SJCRH30 (cell line): ENCODE data around the gene RBMS3. TPM values are rescaled to one million over a fixed set of nuclear protein-coding genes. Genes with fewer than 3 reads are reported as not detected.

Experiments
- DNase-seq, 2 experiments: peaks; one replicate each; pipeline ENCODE4 v3.0.0-alpha.2; 2015 to 2020
- H3K27ac ChIP-seq: fragments of 250-450 bp; sonication (Bioruptor Pico); 2 replicates; pipeline ENCODE4 v1.5.1; 2020; ENCODE audit warnings: mild to moderate bottlenecking, moderate library complexity
- H3K27me3 ChIP-seq: fragments of 250-450 bp; sonication (Bioruptor Pico); 2 replicates; pipeline ENCODE4 v1.5.1; 2020; ENCODE audit warnings: mild to moderate bottlenecking, moderate library complexity
- H3K36me3 ChIP-seq: fragments of 250-450 bp; sonication (Bioruptor Pico); 2 replicates; pipeline ENCODE4 v1.5.1; 2020; ENCODE audit warnings: mild to moderate bottlenecking, moderate library complexity
- H3K4me1 ChIP-seq: fragments of 250-450 bp; sonication (Bioruptor Pico); 2 replicates; pipeline ENCODE4 v1.5.1; 2020; ENCODE audit warnings: mild to moderate bottlenecking, moderate library complexity
- H3K4me3 ChIP-seq: fragments of 250-450 bp; sonication (Bioruptor Pico); 2 replicates; pipeline ENCODE4 v1.5.1; 2020; ENCODE audit warnings: mild to moderate bottlenecking, moderate library complexity
- H3K9me3 ChIP-seq: fragments of 250-450 bp; sonication (Bioruptor Pico); replicated peaks from 2 replicates; pipeline ENCODE4 v1.5.1; 2020; ENCODE audit warnings: mild to moderate bottlenecking, moderate library complexity
- total RNA-seq: library from RNA; depleted of rRNA; stranded (reverse); fragments of >200 nt; shearing (Covaris generic); gene quantifications from 2 replicates; pipeline ENCODE4 v1.2.3, GENCODE V29; 2014

RBMS3 gene
- total RNA-seq, 1 experiment from 2014 or later: 9.5 TPM

- Histone ChIP-seq H3K9me3 (no peaks in the 10 kb centered on the region), H3K27ac (no peak overlapping the region), H3K36me3 (no peaks in the 10 kb centered on the region), H3K27me3 (no peaks in the 10 kb centered on the region), H3K4me3 (no peak overlapping the region), H3K4me1 (no peaks in the 10 kb centered on the region)
- no peak for DNase-seq
Measured at GRCh38 chr3:29932696-29933325, 651.9 kb downstream of the RBMS3 start.

GRCh38 chr3:29933802-29934490, 653.1 kb downstream of the RBMS3 start:
- H3K36me3 ChIP-seq: no peaks in the 10 kb centered on the region
- DNase-seq: no peak
- H3K27ac ChIP-seq: no peak overlapping the region
- H3K4me3 ChIP-seq: no peak overlapping the region
- no peaks in the 10 kb centered on the region for H3K4me1 ChIP-seq
- H3K9me3 ChIP-seq: no peaks in the 10 kb centered on the region
- H3K27me3 ChIP-seq: no peaks in the 10 kb centered on the region

GRCh38 chr3:29934751-29935150, 653.9 kb downstream of the RBMS3 start:
- no peaks in the 10 kb centered on the region for H3K4me1 ChIP-seq
- no peaks in the 10 kb centered on the region for H3K9me3 ChIP-seq
- no peaks in the 10 kb centered on the region for H3K27me3 ChIP-seq
- no peak for DNase-seq
- H3K36me3 ChIP-seq: no peaks in the 10 kb centered on the region
- H3K27ac ChIP-seq: no peak overlapping the region
- H3K4me3 ChIP-seq: no peak overlapping the region

GRCh38 chr3:29936054-29936453, 655.2 kb downstream of the RBMS3 start:
- Histone ChIP-seq H3K27me3 (no peaks in the 10 kb centered on the region), H3K27ac (no peak overlapping the region), H3K4me3 (no peak overlapping the region), H3K36me3 (no peaks in the 10 kb centered on the region), H3K4me1 (peaks cover 4% of the 10 kb centered on the region), H3K9me3 (no peaks in the 10 kb centered on the region)
- no peak for DNase-seq

- Histone ChIP-seq H3K4me3 (no peak overlapping the region), H3K9me3 (no peaks in the 10 kb centered on the region), H3K27ac (no peak overlapping the region), H3K4me1 (peaks cover 6% of the 10 kb centered on the region), H3K27me3 (no peaks in the 10 kb centered on the region), H3K36me3 (no peaks in the 10 kb centered on the region)
- no peak for DNase-seq
Measured at GRCh38 chr3:29936766-29937165, 655.9 kb downstream of the RBMS3 start.

GRCh38 chr3:29937185-29937584, 656.3 kb downstream of the RBMS3 start:
- peaks cover 6% of the 10 kb centered on the region for H3K4me1 ChIP-seq
- no peak overlapping the region for H3K4me3 ChIP-seq
- H3K27me3 ChIP-seq: no peaks in the 10 kb centered on the region
- H3K36me3 ChIP-seq: no peaks in the 10 kb centered on the region
- no peak for DNase-seq
- no peak overlapping the region for H3K27ac ChIP-seq
- no peaks in the 10 kb centered on the region for H3K9me3 ChIP-seq

- H3K4me1 ChIP-seq: peaks cover 6% of the 10 kb centered on the region
- no peaks in the 10 kb centered on the region for H3K27me3 ChIP-seq
- H3K36me3 ChIP-seq: no peaks in the 10 kb centered on the region
- H3K4me3 ChIP-seq: no peak overlapping the region
- H3K9me3 ChIP-seq: no peaks in the 10 kb centered on the region
- DNase-seq: peak in 1 of 2 experiments; percentile 17
- no peak overlapping the region; the same call in 1 of the 2 replicates for H3K27ac ChIP-seq
Measured at GRCh38 chr3:29940759-29941323, 660.0 kb downstream of the RBMS3 start.

- no peaks in the 10 kb centered on the region for H3K9me3 ChIP-seq
- H3K4me3 ChIP-seq: no peak overlapping the region
- no peak for DNase-seq
- peaks cover 6% of the 10 kb centered on the region for H3K4me1 ChIP-seq
- no peak overlapping the region for H3K27ac ChIP-seq
- no peaks in the 10 kb centered on the region for H3K36me3 ChIP-seq
- no peaks in the 10 kb centered on the region for H3K27me3 ChIP-seq
Measured at GRCh38 chr3:29942297-29942696, 661.4 kb downstream of the RBMS3 start.

- no peaks in the 10 kb centered on the region for H3K36me3 ChIP-seq
- no peak overlapping the region for H3K27ac ChIP-seq
- no peaks in the 10 kb centered on the region for H3K9me3 ChIP-seq
- no peaks in the 10 kb centered on the region for H3K4me1 ChIP-seq
- H3K4me3 ChIP-seq: no peak overlapping the region
- H3K27me3 ChIP-seq: no peaks in the 10 kb centered on the region
- DNase-seq: no peak
Measured at GRCh38 chr3:29949131-29949530, 668.3 kb downstream of the RBMS3 start.

- H3K27ac ChIP-seq: no peak overlapping the region
- no peaks in the 10 kb centered on the region for H3K9me3 ChIP-seq
- H3K27me3 ChIP-seq: no peaks in the 10 kb centered on the region
- DNase-seq: no peak
- no peaks in the 10 kb centered on the region for H3K36me3 ChIP-seq
- H3K4me1 ChIP-seq: no peaks in the 10 kb centered on the region
- H3K4me3 ChIP-seq: no peak overlapping the region
Measured at GRCh38 chr3:29949940-29950616, 669.2 kb downstream of the RBMS3 start.

- no peaks in the 10 kb centered on the region for H3K4me1 ChIP-seq
Measured at GRCh38 chr3:29952431-29952830, 671.6 kb downstream of the RBMS3 start.

GRCh38 chr3:29955413-29955812, 674.5 kb downstream of the RBMS3 start:
- Histone ChIP-seq H3K4me3 (no peak overlapping the region), H3K27me3 (no peaks in the 10 kb centered on the region), H3K4me1 (no peaks in the 10 kb centered on the region), H3K27ac (no peak overlapping the region), H3K9me3 (no peaks in the 10 kb centered on the region), H3K36me3 (no peaks in the 10 kb centered on the region)
- DNase-seq: no peak

More at GRCh38 chr3:29952431-29952830, 671.6 kb downstream of the RBMS3 start:
- H3K27ac ChIP-seq: no peak overlapping the region
- no peaks in the 10 kb centered on the region for H3K27me3 ChIP-seq
- no peak for DNase-seq
- H3K36me3 ChIP-seq: no peaks in the 10 kb centered on the region
- H3K9me3 ChIP-seq: no peaks in the 10 kb centered on the region
- H3K4me3 ChIP-seq: no peak overlapping the region

GRCh38 chr3:29958816-29959215, 677.9 kb downstream of the RBMS3 start:
- Histone ChIP-seq H3K9me3 (no peaks in the 10 kb centered on the region), H3K27ac (no peak overlapping the region), H3K27me3 (no peaks in the 10 kb centered on the region), H3K4me3 (no peak overlapping the region), H3K4me1 (no peaks in the 10 kb centered on the region), H3K36me3 (no peaks in the 10 kb centered on the region)
- no peak for DNase-seq

- H3K27ac ChIP-seq: peak overlapping the region; percentile 96
- no peak overlapping the region for H3K4me3 ChIP-seq
- H3K4me1 ChIP-seq: peaks cover 22% of the 10 kb centered on the region
- no peaks in the 10 kb centered on the region for H3K27me3 ChIP-seq
- H3K36me3 ChIP-seq: no peaks in the 10 kb centered on the region
- peak in 1 of 2 experiments; percentile 10 for DNase-seq
- H3K9me3 ChIP-seq: no peaks in the 10 kb centered on the region
Measured at GRCh38 chr3:29971895-29972294, 691.0 kb downstream of the RBMS3 start.

- peak; percentile 61 to 84 for DNase-seq
- peaks cover 22% of the 10 kb centered on the region for H3K4me1 ChIP-seq
- H3K27ac ChIP-seq: peak overlapping the region; percentile 96
- H3K9me3 ChIP-seq: no peaks in the 10 kb centered on the region
- no peaks in the 10 kb centered on the region for H3K27me3 ChIP-seq
- no peaks in the 10 kb centered on the region for H3K36me3 ChIP-seq
- no peak overlapping the region for H3K4me3 ChIP-seq
Measured at GRCh38 chr3:29972320-29972993, 691.6 kb downstream of the RBMS3 start.
